CD4-positive, CD25-positive, alpha-beta regulatory T cell (primary cell): ENCODE results near the gene ARHGEF6. TPM values are rescaled to one million over a fixed set of nuclear protein-coding genes. Genes with fewer than 3 reads are reported as not detected.

ENCODE experiments used
- ATAC-seq, 2 donors: fragments of 150-1000 bp; cut with Tn5 transposase; one replicate each; pipeline ENCODE4 v1.10.0; 2021; ENCODE audit warnings: low read depth in 2 of 2, moderate number of reproducible peaks in 2 of 2, moderate library complexity in 1 of 2
- DNase-seq, 3 donors: peaks; one replicate each; pipeline versions ENCODE4 v3.0.0 to v3.0.0-alpha.2; 2012 to 2022; ENCODE audit warnings: mixed read lengths in 1 of 3
- H3K27ac ChIP-seq: one replicate; pipeline ENCODE4 v1.7.0; 2013; ENCODE audit warnings: mild to moderate bottlenecking, low read length; ENCODE audit not compliant: insufficient read depth, poor library complexity, severe bottlenecking
- H3K27me3 ChIP-seq: one replicate; pipeline ENCODE4 v1.7.0; 2013; ENCODE audit warnings: low read length; ENCODE audit not compliant: control insufficient read depth, insufficient read depth
- H3K36me3 ChIP-seq: one replicate; pipeline ENCODE4 v1.7.0; 2013; ENCODE audit warnings: mild to moderate bottlenecking, low read length, moderate library complexity; ENCODE audit not compliant: control insufficient read depth, insufficient read depth
- H3K4me1 ChIP-seq: 2 replicates; pipeline ENCODE4 v1.7.0; 2013; ENCODE audit warnings: mild to moderate bottlenecking, low read length; ENCODE audit not compliant: insufficient read depth, control insufficient read depth, poor library complexity, severe bottlenecking
- H3K4me3 ChIP-seq: one replicate; pipeline ENCODE4 v1.7.0; 2013; ENCODE audit warnings: low read depth, mild to moderate bottlenecking, low read length, moderate library complexity
- H3K9me3 ChIP-seq, 2 experiments: 1 replicate in 1 of 2; 2 replicates in 1 of 2; pipeline ENCODE4 v1.7.0; 2013; ENCODE audit warnings: low read length in 2 of 2, mild to moderate bottlenecking in 1 of 2, moderate library complexity in 1 of 2; ENCODE audit not compliant: control insufficient read depth in 2 of 2
- H3K27ac Mint-ChIP-seq, 3 donors: one replicate each; pipeline ENCODE4 v1.8.0; 2020 to 2022; ENCODE audit warnings: mild to moderate bottlenecking in 3 of 3, mixed read lengths in 3 of 3, moderate library complexity in 2 of 3
- H3K27me3 Mint-ChIP-seq: one replicate; pipeline ENCODE4 v1.8.0; 2022; ENCODE audit warnings: mild to moderate bottlenecking, mixed read lengths
- H3K36me3 Mint-ChIP-seq: one replicate; pipeline ENCODE4 v1.8.0; 2020; ENCODE audit warnings: mixed read lengths
- H3K4me1 Mint-ChIP-seq, 4 donors: one replicate each; pipeline ENCODE4 v1.8.0; 2020 to 2022; ENCODE audit warnings: mixed read lengths in 4 of 4, mild to moderate bottlenecking in 1 of 4
- H3K4me3 Mint-ChIP-seq, 4 donors: one replicate each; pipeline ENCODE4 v1.8.0; 2020 to 2022; ENCODE audit warnings: mild to moderate bottlenecking in 4 of 4, mixed read lengths in 4 of 4, moderate library complexity in 3 of 4
- H3K9me3 Mint-ChIP-seq, 7 donors: one replicate each; pipeline ENCODE4 v1.8.0; 2020 to 2022; ENCODE audit warnings: mixed read lengths in 7 of 7, mild to moderate bottlenecking in 3 of 7, moderate library complexity in 2 of 7
- polyA plus RNA-seq, 4 donors: library from polyadenylated mRNA; unstranded; fragments of 300-500 nt; fragmentation: Illumina TruSeq; gene quantifications; one replicate each; pipeline ENCODE4 v1.2.3, GENCODE V29; 2021
- total RNA-seq: library from RNA; stranded (reverse); gene quantifications from one replicate; pipeline ENCODE4 v1.2.3, GENCODE V29; 2022

ARHGEF6 gene
- total and polyA plus RNA-seq, 5 donors from 2014 or later: 83.0 to 111 (median 87.8) TPM

- peak in 1 of 3 donors; percentile 58 for DNase-seq
- peak; percentile 79 to 81 for ATAC-seq
- Histone ChIP-seq H3K27me3 (no peaks in the 10 kb centered on the region), H3K4me3 (no peak overlapping the region), H3K36me3 (peaks cover 6% of the 10 kb centered on the region), H3K4me1 (peaks cover 18% of the 10 kb centered on the region), H3K9me3 (no peaks in the 10 kb centered on the region), H3K27ac (peak overlapping the region; percentile 47)
- H3K27me3 Mint-ChIP-seq: no peaks in the 10 kb centered on the region
- H3K9me3 Mint-ChIP-seq: no peaks in the 10 kb centered on the region
- peaks cover 8% of the 10 kb centered on the region for H3K36me3 Mint-ChIP-seq
- H3K4me1 Mint-ChIP-seq: peaks cover 7 to 58% (median 37%) of the 10 kb centered on the region in 4 donors
- peak overlapping the region; percentile 40 to 84 (median 72) for H3K27ac Mint-ChIP-seq
- H3K4me3 Mint-ChIP-seq: peak overlapping the region in 1 of 4 donors; percentile 4
These were observed 20.8 kb downstream of the ARHGEF6 start for GRCh38 chrX:136759968-136760367.

GRCh38 chrX:136755411-136755810 lies 25.3 kb downstream of the ARHGEF6 start:
- Mint-ChIP-seq H3K9me3 (peaks cover 0 to 2% (median 0%) of the 10 kb centered on the region in 7 donors), H3K4me1 (peaks cover 13 to 73% (median 56%) of the 10 kb centered on the region in 4 donors), H3K27me3 (no peaks in the 10 kb centered on the region), H3K36me3 (peaks cover 4% of the 10 kb centered on the region), H3K4me3 (no peak overlapping the region), H3K27ac (peak overlapping the region in 1 of 3 donors; percentile 50)
- no peak overlapping the region for H3K27ac ChIP-seq
- H3K4me1 ChIP-seq: peaks cover 16% of the 10 kb centered on the region
- H3K36me3 ChIP-seq: no peaks in the 10 kb centered on the region
- no peaks in the 10 kb centered on the region for H3K9me3 ChIP-seq
- ATAC-seq (no peak), DNase-seq (no peak)
- H3K4me3 ChIP-seq: no peak overlapping the region
- no peaks in the 10 kb centered on the region for H3K27me3 ChIP-seq

- peak; percentile 44 to 47 for ATAC-seq
- Mint-ChIP-seq H3K27ac (peak overlapping the region in 2 of 3 donors; percentile 20 to 22), H3K4me3 (no peak overlapping the region)
These were observed 26.1 kb downstream of the ARHGEF6 start for GRCh38 chrX:136754651-136755050.

GRCh38 chrX:136752796-136753195 lies 27.9 kb downstream of the ARHGEF6 start:
- no peak for DNase-seq
- H3K27ac Mint-ChIP-seq: peak overlapping the region in 2 of 3 donors; percentile 2 to 53
- H3K36me3 Mint-ChIP-seq: peaks cover 4% of the 10 kb centered on the region
- no peak for ATAC-seq
- H3K9me3 Mint-ChIP-seq: peaks cover 0 to 2% (median 0%) of the 10 kb centered on the region in 7 donors
- H3K4me1 ChIP-seq: peaks cover 15% of the 10 kb centered on the region
- peaks cover 6 to 88% (median 65%) of the 10 kb centered on the region in 4 donors for H3K4me1 Mint-ChIP-seq
- H3K27me3 ChIP-seq: no peaks in the 10 kb centered on the region
- H3K9me3 ChIP-seq: no peaks in the 10 kb centered on the region
- H3K4me3 Mint-ChIP-seq: no peak overlapping the region
- no peaks in the 10 kb centered on the region for H3K27me3 Mint-ChIP-seq
- no peaks in the 10 kb centered on the region for H3K36me3 ChIP-seq
- no peak overlapping the region for H3K4me3 ChIP-seq
- no peak overlapping the region for H3K27ac ChIP-seq

More at GRCh38 chrX:136754651-136755050, 26.1 kb downstream of the ARHGEF6 start:
- H3K9me3 ChIP-seq: no peaks in the 10 kb centered on the region
- no peak overlapping the region for H3K4me3 ChIP-seq
- Mint-ChIP-seq H3K36me3 (peaks cover 4% of the 10 kb centered on the region), H3K4me1 (peaks cover 6 to 74% (median 56%) of the 10 kb centered on the region in 4 donors), H3K27me3 (no peaks in the 10 kb centered on the region), H3K9me3 (peaks cover 0 to 2% (median 0%) of the 10 kb centered on the region in 7 donors)
- peak in 1 of 3 donors; percentile 29 for DNase-seq
- no peak overlapping the region for H3K27ac ChIP-seq
- H3K27me3 ChIP-seq: no peaks in the 10 kb centered on the region
- H3K36me3 ChIP-seq: no peaks in the 10 kb centered on the region
- peaks cover 11% of the 10 kb centered on the region for H3K4me1 ChIP-seq

GRCh38 chrX:136752346-136752745 lies 28.4 kb downstream of the ARHGEF6 start:
- DNase-seq: no peak
- Mint-ChIP-seq H3K27me3 (no peaks in the 10 kb centered on the region), H3K9me3 (peaks cover 0 to 2% (median 0%) of the 10 kb centered on the region in 7 donors), H3K4me1 (peaks cover 6 to 89% (median 67%) of the 10 kb centered on the region in 4 donors), H3K27ac (peak overlapping the region in 2 of 3 donors; percentile 2 to 53), H3K4me3 (peak overlapping the region in 1 of 4 donors; percentile 64), H3K36me3 (peaks cover under 1% of the 10 kb centered on the region)
- Histone ChIP-seq H3K27me3 (no peaks in the 10 kb centered on the region), H3K36me3 (no peaks in the 10 kb centered on the region), H3K9me3 (no peaks in the 10 kb centered on the region), H3K27ac (no peak overlapping the region), H3K4me1 (peaks cover 18% of the 10 kb centered on the region), H3K4me3 (no peak overlapping the region)
- no peak for ATAC-seq

GRCh38 chrX:136750364-136750763 lies 30.4 kb downstream of the ARHGEF6 start:
- no peak overlapping the region for H3K27ac ChIP-seq
- H3K27ac Mint-ChIP-seq: peak overlapping the region in 1 of 3 donors; percentile 62

GRCh38 chrX:136747003-136747986 lies 33.4 kb downstream of the ARHGEF6 start:
- peak overlapping the region; percentile 27 to 96 (median 84) for H3K27ac Mint-ChIP-seq
- H3K27me3 Mint-ChIP-seq: no peaks in the 10 kb centered on the region
- no peak overlapping the region for H3K27ac ChIP-seq
- H3K4me3 ChIP-seq: peak overlapping the region; percentile 4
- H3K27me3 ChIP-seq: no peaks in the 10 kb centered on the region
- peaks cover 5 to 83% (median 66%) of the 10 kb centered on the region in 4 donors for H3K4me1 Mint-ChIP-seq
- peaks cover 16% of the 10 kb centered on the region for H3K4me1 ChIP-seq
- peak; percentile 74 to 81 for ATAC-seq
- H3K36me3 Mint-ChIP-seq: peaks cover 22% of the 10 kb centered on the region
- no peaks in the 10 kb centered on the region for H3K9me3 ChIP-seq
- peak overlapping the region; percentile 6 to 73 (median 45) for H3K4me3 Mint-ChIP-seq
- no peaks in the 10 kb centered on the region for H3K9me3 Mint-ChIP-seq
- peak in 1 of 3 donors; percentile 34 for DNase-seq
- peaks cover 31% of the 10 kb centered on the region for H3K36me3 ChIP-seq

More at GRCh38 chrX:136750364-136750763, 30.4 kb downstream of the ARHGEF6 start:
- H3K4me3 Mint-ChIP-seq: peak overlapping the region in 2 of 4 donors; percentile 5 to 12
- Histone ChIP-seq H3K4me1 (peaks cover 21% of the 10 kb centered on the region), H3K27me3 (no peaks in the 10 kb centered on the region), H3K4me3 (peak overlapping the region; percentile 32), H3K9me3 (no peaks in the 10 kb centered on the region), H3K36me3 (peaks cover 12% of the 10 kb centered on the region)
- ATAC-seq (peak in 1 of 2 donors; percentile 44), DNase-seq (no peak)
- H3K27me3 Mint-ChIP-seq: no peaks in the 10 kb centered on the region
- peaks cover 0 to 2% (median 0%) of the 10 kb centered on the region in 7 donors for H3K9me3 Mint-ChIP-seq
- peaks cover 5% of the 10 kb centered on the region for H3K36me3 Mint-ChIP-seq
- H3K4me1 Mint-ChIP-seq: peaks cover 6 to 86% (median 62%) of the 10 kb centered on the region in 4 donors
